SK-N-SH treated with all-trans-retinoic acid at 6 μM for 48 hours (cell line): ENCODE results near the gene AFDN.

Source experiments
- ATAC-seq: fragments of 200-7000 bp; cut with Tn5 transposase; 3 replicates; pipeline ENCODE4 v1.9.1; 2020; ENCODE audit warnings: mild to moderate bottlenecking, moderate library complexity
- ARNTL ChIP-seq: fragments of 450-650 bp; formaldehyde crosslinking; IDR thresholded peaks from 2 replicates; pipeline ENCODE4 v1.5.0; 2020; ENCODE audit warnings: low read depth, mild to moderate bottlenecking, moderate library complexity, borderline replicate concordance
- BACH2 ChIP-seq: fragments of 250-450 bp; sonication (Bioruptor Pico); IDR thresholded peaks from 2 replicates; pipeline ENCODE4 v1.9.0; 2021; ENCODE audit warnings: mild to moderate bottlenecking, borderline replicate concordance
- CREB5 ChIP-seq: fragments of 250-450 bp; sonication (Bioruptor Pico); IDR thresholded peaks from 2 replicates; pipeline ENCODE4 v1.5.1; 2020; ENCODE audit warnings: low read depth, mild to moderate bottlenecking, moderate library complexity
- CSDC2 ChIP-seq: fragments of 250-450 bp; sonication (Bioruptor Pico); IDR thresholded peaks from 2 replicates; pipeline ENCODE4 v1.5.0; 2020; ENCODE audit warnings: mild to moderate bottlenecking, moderate library complexity
- ESRRG ChIP-seq: fragments of 250-450 bp; sonication (Bioruptor Pico); IDR thresholded peaks from 2 replicates; pipeline ENCODE4 v1.6.1; 2021; ENCODE audit warnings: mild to moderate bottlenecking
- GLIS3 ChIP-seq: fragments of 250-450 bp; sonication (Bioruptor Pico); IDR thresholded peaks from 2 replicates; pipeline ENCODE4 v1.5.0; 2020; ENCODE audit warnings: mild to moderate bottlenecking, moderate library complexity
- ISL1 ChIP-seq: fragments of 250-450 bp; sonication (Bioruptor Pico); IDR thresholded peaks from 2 replicates; pipeline ENCODE4 v2.1.2; 2022; ENCODE audit warnings: mild to moderate bottlenecking, moderate library complexity
- OSR1 ChIP-seq: fragments of 250-450 bp; sonication (Bioruptor Pico); IDR thresholded peaks from 2 replicates; pipeline ENCODE4 v1.8.0; 2022; ENCODE audit warnings: moderate library complexity, mild to moderate bottlenecking, inconsistent platforms
- PATZ1 ChIP-seq: fragments of 250-450 bp; sonication (Bioruptor Pico); IDR thresholded peaks from 2 replicates; pipeline ENCODE4 v1.8.0; 2020; ENCODE audit warnings: mild to moderate bottlenecking, moderate library complexity, borderline replicate concordance
- POU6F1 ChIP-seq: fragments of 250-450 bp; sonication (Bioruptor Pico); IDR thresholded peaks from 2 replicates; pipeline ENCODE4 v1.8.0; 2021; ENCODE audit warnings: low read depth, mild to moderate bottlenecking, moderate library complexity, borderline replicate concordance
- PPARA ChIP-seq: fragments of 250-450 bp; sonication (Bioruptor Pico); IDR thresholded peaks from 2 replicates; pipeline ENCODE4 v1.5.0; 2020; ENCODE audit warnings: mild to moderate bottlenecking, borderline replicate concordance
- RARB ChIP-seq: fragments of 250-450 bp; sonication (Bioruptor Pico); IDR thresholded peaks from 2 replicates; pipeline ENCODE4 v1.8.0; 2021; ENCODE audit warnings: mild to moderate bottlenecking, moderate library complexity
- SNAI2 ChIP-seq: fragments of 250-450 bp; sonication (Bioruptor Pico); IDR thresholded peaks from 2 replicates; pipeline ENCODE4 v1.5.0; 2020; ENCODE audit warnings: mild to moderate bottlenecking, moderate library complexity
- TOX ChIP-seq: fragments of 250-450 bp; sonication (Bioruptor Pico); IDR thresholded peaks from 2 replicates; pipeline ENCODE4 v1.8.0; 2021; ENCODE audit warnings: mild to moderate bottlenecking, moderate library complexity, borderline replicate concordance
- TSHZ2 ChIP-seq: fragments of 250-450 bp; sonication (Bioruptor Pico); IDR thresholded peaks from 2 replicates; pipeline ENCODE4 v1.5.0; 2020; ENCODE audit warnings: mild to moderate bottlenecking, moderate library complexity
- ZC3H10 ChIP-seq: fragments of 250-450 bp; sonication (Bioruptor Pico); IDR thresholded peaks from 2 replicates; pipeline ENCODE4 v1.5.1; 2021; ENCODE audit warnings: mild to moderate bottlenecking, moderate library complexity
- ZFP3 ChIP-seq: fragments of 250-450 bp; sonication (Bioruptor Pico); IDR thresholded peaks from 2 replicates; pipeline ENCODE4 v1.5.0; 2020; ENCODE audit warnings: mild to moderate bottlenecking, moderate library complexity
- ZFP30 ChIP-seq: fragments of 450-650 bp; formaldehyde crosslinking; IDR thresholded peaks from 2 replicates; pipeline ENCODE4 v1.5.0; 2022; ENCODE audit warnings: mild to moderate bottlenecking, moderate library complexity
- ZNF565 ChIP-seq: fragments of 450-650 bp; formaldehyde crosslinking; conservative IDR thresholded peaks from 2 replicates; pipeline ENCODE4 v1.5.0; 2020; ENCODE audit warnings: low read depth, mild to moderate bottlenecking, moderate library complexity
- ZNF70 ChIP-seq: fragments of 450-650 bp; formaldehyde crosslinking; IDR thresholded peaks from 2 replicates; pipeline ENCODE4 v1.5.0; 2020; ENCODE audit warnings: mild to moderate bottlenecking, moderate library complexity
- ZNF8 ChIP-seq: fragments of 450-650 bp; formaldehyde crosslinking; IDR thresholded peaks from 2 replicates; pipeline ENCODE4 v1.5.0; 2020; ENCODE audit warnings: mild to moderate bottlenecking, moderate library complexity

The AFDN gene

GRCh38 chr6:167976708-167977107 lies 150.0 kb downstream of the AFDN start:
- TF ChIP-seq OSR1 (CRISPR knock-in tag) (no peak), BACH2 (CRISPR knock-in tag) (no peak), PATZ1 (CRISPR knock-in tag) (no peak), ISL1 (no peak), GLIS3 (CRISPR knock-in tag) (no peak), POU6F1 (CRISPR knock-in tag) (no peak), ZNF8 (CRISPR knock-in tag) (no peak), ZNF70 (CRISPR knock-in tag) (no peak)
- no peak for ATAC-seq

GRCh38 chr6:167977717-167978467 lies 151.2 kb downstream of the AFDN start:
- TF ChIP-seq ESRRG (no peak), ISL1 (no peak), ZC3H10 (CRISPR knock-in tag) (no peak), TSHZ2 (CRISPR knock-in tag) (no peak), CREB5 (CRISPR knock-in tag) (no peak), ZNF70 (CRISPR knock-in tag) (no peak), CSDC2 (no peak), BACH2 (CRISPR knock-in tag) (no peak), TOX (CRISPR knock-in tag) (no peak), GLIS3 (CRISPR knock-in tag) (no peak), ZFP3 (CRISPR knock-in tag) (no peak), ZFP30 (CRISPR knock-in tag) (no peak), ZNF8 (CRISPR knock-in tag) (no peak), SNAI2 (CRISPR knock-in tag) (no peak), ZNF565 (CRISPR knock-in tag) (no peak)
- TF ChIP-seq, all 23 proteins: peak for 0
- ATAC-seq = no peak

GRCh38 chr6:167978607-167979006 lies 151.9 kb downstream of the AFDN start:
- TF ChIP-seq ZNF8 (CRISPR knock-in tag) = no peak
- TF ChIP-seq ZFP30 (CRISPR knock-in tag) = no peak
- TF ChIP-seq ESRRG = no peak
- TF ChIP-seq CSDC2 = no peak
- TF ChIP-seq OSR1 (CRISPR knock-in tag) = no peak
- TF ChIP-seq PPARA (CRISPR knock-in tag) = no peak
- TF ChIP-seq TSHZ2 (CRISPR knock-in tag) = no peak
- no peak for TF ChIP-seq RARB (CRISPR knock-in tag)
- TF ChIP-seq ZFP3 (CRISPR knock-in tag) = no peak
- no peak for TF ChIP-seq ISL1
- no peak for TF ChIP-seq ZNF70 (CRISPR knock-in tag)
- no peak for TF ChIP-seq ARNTL (CRISPR knock-in tag)
- TF ChIP-seq PATZ1 (CRISPR knock-in tag) = no peak
- TF ChIP-seq POU6F1 (CRISPR knock-in tag) = no peak
- TF ChIP-seq GLIS3 (CRISPR knock-in tag) = no peak
- ATAC-seq = no peak
